ENCODE measurements around the gene PIK3R3. TPM values are rescaled to one million over a fixed set of nuclear protein-coding genes. Genes with fewer than 3 reads are reported as not detected.

Gene PIK3R3
- polyA plus RNA-seq, 1 donor (not counting 4 experiments of a cell fraction or from before 2014, with no cell fraction given), result 11.9 TPM

DNA sequence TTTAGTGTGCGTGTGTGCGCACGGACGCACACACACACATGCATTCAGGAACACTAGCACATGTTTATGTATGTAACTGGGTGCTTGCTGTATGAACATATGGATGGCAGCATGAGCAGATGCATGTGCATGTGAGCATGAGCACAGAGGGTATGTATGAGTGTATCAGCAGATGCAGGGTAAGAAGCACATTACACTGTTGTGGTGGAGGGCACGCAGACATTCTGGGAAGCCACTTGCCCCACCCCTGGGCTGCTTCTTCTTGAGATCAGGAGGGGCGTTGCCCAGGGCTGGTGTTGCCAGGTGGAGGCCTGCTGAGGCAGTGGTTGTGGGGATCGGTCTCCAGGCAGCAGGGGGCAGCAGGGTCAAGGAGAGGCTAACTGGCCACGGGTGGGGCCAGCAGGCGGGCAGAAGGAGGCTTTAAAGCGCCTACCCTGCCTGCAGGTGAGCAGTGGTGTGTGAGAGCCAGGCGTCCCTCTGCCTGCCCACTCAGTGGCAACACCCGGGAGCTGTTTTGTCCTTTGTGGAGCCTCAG, 47.7 kb upstream of the PIK3R3 start:
- H3K79me2 ChIP-seq (ENCODE audit: control insufficient read depth, insufficient read depth, low read length), result peaks cover 2% of the 10 kb centered on the region
- H3K9me3 ChIP-seq (ENCODE audit: control insufficient read depth, low read depth, low read length), result no peaks in the 10 kb centered on the region
- H3K27me3 ChIP-seq (ENCODE audit: control insufficient read depth, extremely low read depth, insufficient read depth, low read length), result no peaks in the 10 kb centered on the region
- H3K36me3 ChIP-seq (ENCODE audit: control insufficient read depth in 2 of 2, extremely low read depth in 1 of 2, insufficient read depth in 2 of 2, low read length in 2 of 2), result peaks cover 8% of the 10 kb centered on the region in 2 experiments
- H4K20me1 ChIP-seq (ENCODE audit: control insufficient read depth, extremely low read depth, insufficient read depth, low read length), result no peaks in the 10 kb centered on the region
- H3K4me3 ChIP-seq (ENCODE audit: control insufficient read depth in 2 of 3, extremely low read depth in 1 of 3, insufficient read depth in 2 of 3, low read depth in 1 of 3, low read length in 3 of 3), result peak overlapping the region; percentile 52 to 60 (median 54)
- peaks cover 58% of the 10 kb centered on the region for H3K4me1 ChIP-seq (ENCODE audit: control insufficient read depth, extremely low read depth, insufficient read depth, low read length)
- dilution Hi-C loops (cut with MboI; ENCODE audit: extremely low pct_ligation_motif_present, low sequenced_read_pairs), result loop anchor here (25.0 kb wide), 1 partner anchor 143 kb away; no protein-coding TSS in a partner anchor
- H3K9ac ChIP-seq (ENCODE audit: control insufficient read depth, extremely low read depth, insufficient read depth, low read length), result peak overlapping the region; percentile 60
- H3K27ac ChIP-seq (ENCODE audit: control insufficient read depth, insufficient read depth, low read length), result peak overlapping the region; percentile 80
- peak; percentile 86 for DNase-seq (ENCODE audit: low read depth, low spot score)
- FAIRE-seq, result peak; percentile 49
- peak overlapping the region; percentile 92 for H3K4me2 ChIP-seq (ENCODE audit: control insufficient read depth, extremely low read depth, insufficient read depth, low read depth, low read length)
- peak overlapping the region; percentile 45 for H2AFZ ChIP-seq (ENCODE audit: control insufficient read depth, low read length)
- no peaks in the 10 kb centered on the region for H3K9me1 ChIP-seq (ENCODE audit: control insufficient read depth, extremely low read depth, insufficient read depth, low read length)
- TF ChIP-seq EZH2 (IDR thresholded peaks at IDR 0.05; ENCODE audit: low read length), result no peak
- TF ChIP-seq, protein P1, sequence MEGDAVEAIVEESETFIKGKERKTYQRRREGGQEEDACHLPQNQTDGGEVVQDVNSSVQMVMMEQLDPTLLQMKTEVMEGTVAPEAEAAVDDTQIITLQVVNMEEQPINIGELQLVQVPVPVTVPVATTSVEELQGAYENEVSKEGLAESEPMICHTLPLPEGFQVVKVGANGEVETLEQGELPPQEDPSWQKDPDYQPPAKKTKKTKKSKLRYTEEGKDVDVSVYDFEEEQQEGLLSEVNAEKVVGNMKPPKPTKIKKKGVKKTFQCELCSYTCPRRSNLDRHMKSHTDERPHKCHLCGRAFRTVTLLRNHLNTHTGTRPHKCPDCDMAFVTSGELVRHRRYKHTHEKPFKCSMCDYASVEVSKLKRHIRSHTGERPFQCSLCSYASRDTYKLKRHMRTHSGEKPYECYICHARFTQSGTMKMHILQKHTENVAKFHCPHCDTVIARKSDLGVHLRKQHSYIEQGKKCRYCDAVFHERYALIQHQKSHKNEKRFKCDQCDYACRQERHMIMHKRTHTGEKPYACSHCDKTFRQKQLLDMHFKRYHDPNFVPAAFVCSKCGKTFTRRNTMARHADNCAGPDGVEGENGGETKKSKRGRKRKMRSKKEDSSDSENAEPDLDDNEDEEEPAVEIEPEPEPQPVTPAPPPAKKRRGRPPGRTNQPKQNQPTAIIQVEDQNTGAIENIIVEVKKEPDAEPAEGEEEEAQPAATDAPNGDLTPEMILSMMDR (optimal IDR thresholded peaks at IDR 0.05 in 1 of 3, IDR thresholded peaks at IDR 0.05 in 1 of 3, conservative IDR thresholded peaks at IDR 0.05 in 1 of 3; ENCODE audit: extremely low read depth in 1 of 3, insufficient read depth in 2 of 3, low read length in 3 of 3), result peak; percentile 42 to 96 (median 55)

DNA sequence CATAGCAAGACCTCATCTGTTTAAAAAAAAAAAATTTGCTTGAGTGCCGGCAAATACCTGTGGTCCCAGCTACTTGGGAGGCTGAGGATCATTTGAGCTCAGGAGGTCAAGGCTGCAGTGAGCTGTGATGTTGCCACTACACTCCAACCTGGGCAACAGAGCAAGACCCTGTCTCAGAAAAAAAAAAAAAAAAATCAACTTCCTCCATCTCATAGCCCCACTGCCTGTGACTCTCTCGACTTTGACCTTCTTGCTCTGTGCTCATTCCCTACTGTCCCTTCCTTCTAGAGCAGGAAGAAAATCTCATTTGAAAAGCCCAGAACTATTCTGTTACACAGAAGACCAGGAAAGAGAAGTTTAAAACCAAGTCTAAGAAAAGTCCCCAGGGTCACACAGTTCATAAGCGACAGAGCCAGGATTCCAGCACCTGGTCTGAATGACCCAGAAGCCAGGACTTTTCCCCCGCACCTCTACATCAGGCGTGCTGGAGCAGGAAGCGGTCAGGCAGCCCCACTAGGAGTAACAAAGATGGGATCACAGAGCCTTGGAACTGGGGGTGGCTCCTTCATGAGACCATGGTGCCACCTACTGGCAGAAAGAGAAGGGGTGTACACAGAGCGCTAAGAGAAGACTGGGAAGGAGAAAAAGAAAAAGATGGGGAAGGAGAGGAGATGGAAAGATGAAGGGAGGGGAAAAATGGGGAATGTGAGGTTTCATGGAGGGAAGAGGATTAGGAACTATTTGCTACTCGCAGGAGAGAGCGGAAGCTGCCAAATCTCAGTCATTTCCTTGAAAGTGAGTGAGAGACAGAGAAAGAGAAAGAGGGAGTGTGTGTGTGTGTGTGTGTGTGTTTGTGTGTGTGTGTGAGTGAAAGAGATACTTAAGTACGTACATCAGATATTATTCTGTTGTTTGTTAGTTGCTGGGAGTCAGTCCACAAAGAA, 47.0 kb upstream of the PIK3R3 start:
- H3K27me3 ChIP-seq (ENCODE audit: control insufficient read depth, extremely low read depth, insufficient read depth, low read length), result no peaks in the 10 kb centered on the region
- no peaks in the 10 kb centered on the region for H3K9me3 ChIP-seq (ENCODE audit: control insufficient read depth, low read depth, low read length)
- H3K9me1 ChIP-seq (ENCODE audit: control insufficient read depth, extremely low read depth, insufficient read depth, low read length), result no peaks in the 10 kb centered on the region
- H3K27ac ChIP-seq (ENCODE audit: control insufficient read depth, insufficient read depth, low read length), result peak overlapping the region; percentile 80
- H3K36me3 ChIP-seq (ENCODE audit: control insufficient read depth in 2 of 2, extremely low read depth in 1 of 2, insufficient read depth in 2 of 2, low read length in 2 of 2), result peaks cover under 1 to 5% of the 10 kb centered on the region in 2 experiments
- H2AFZ ChIP-seq (ENCODE audit: control insufficient read depth, low read length), result peak overlapping the region; percentile 73
- DNase-seq (ENCODE audit: low read depth, low spot score) (peak; percentile 61), FAIRE-seq (peak; percentile 67)
- peak overlapping the region in 1 of 3 experiments; percentile 23 for H3K4me3 ChIP-seq (ENCODE audit: control insufficient read depth in 2 of 3, extremely low read depth in 1 of 3, insufficient read depth in 2 of 3, low read depth in 1 of 3, low read length in 3 of 3)
- dilution Hi-C loops (cut with MboI; ENCODE audit: extremely low pct_ligation_motif_present, low sequenced_read_pairs), result loop anchor here (25.0 kb wide), 1 partner anchor 142 kb away; no protein-coding TSS in a partner anchor
- peaks cover 54% of the 10 kb centered on the region for H3K4me1 ChIP-seq (ENCODE audit: control insufficient read depth, extremely low read depth, insufficient read depth, low read length)
- peak overlapping the region; percentile 24 for H3K9ac ChIP-seq (ENCODE audit: control insufficient read depth, extremely low read depth, insufficient read depth, low read length)
- peak overlapping the region; percentile 92 for H3K4me2 ChIP-seq (ENCODE audit: control insufficient read depth, extremely low read depth, insufficient read depth, low read depth, low read length)
- peaks cover under 1% of the 10 kb centered on the region for H3K79me2 ChIP-seq (ENCODE audit: control insufficient read depth, insufficient read depth, low read length)
- no peaks in the 10 kb centered on the region for H4K20me1 ChIP-seq (ENCODE audit: control insufficient read depth, extremely low read depth, insufficient read depth, low read length)
- TF ChIP-seq, protein P1 (optimal IDR thresholded peaks at IDR 0.05 in 1 of 3, IDR thresholded peaks at IDR 0.05 in 1 of 3, conservative IDR thresholded peaks at IDR 0.05 in 1 of 3; ENCODE audit: extremely low read depth in 1 of 3, insufficient read depth in 2 of 3, low read length in 3 of 3), result peak; percentile 74 to 92 (median 88)
- TF ChIP-seq EZH2 (IDR thresholded peaks at IDR 0.05; ENCODE audit: low read length), result no peak

Measured in keratinocyte (primary cell).